Adrenal gland (tissue), 5 donors: ENCODE data around the gene KIF16B.

Experiments used
- CTCF ChIP-seq, 6 experiments: fragments of 450-650 bp in 4 of 6; fragments of 200-600 bp in 2 of 6; sonication (generic) in 1 of 6; IDR thresholded peaks; 1 replicate in 5 of 6; 2 replicates in 1 of 6; pipeline versions ENCODE4 v1.5.1 to v1.8.0; 2016 to 2021; ENCODE audit warnings: antibody characterized with exemption in 6 of 6, mild to moderate bottlenecking in 2 of 6, moderate library complexity in 1 of 6
- POLR2A ChIP-seq, 2 donors: fragments of 450-650 bp; IDR thresholded peaks; one replicate each; pipeline ENCODE4 v1.6.1; 2017; ENCODE audit warnings: antibody characterized with exemption in 2 of 2, mild to moderate bottlenecking in 2 of 2, moderate library complexity in 1 of 2
- donor health status: DM: no; HTN: no; CAD: no.

- TF ChIP-seq CTCF (IDR thresholded peaks at IDR 0.05) (no peak), POLR2A (IDR thresholded peaks at IDR 0.05) (no peak)
These were observed 336.5 kb downstream of the KIF16B start for GRCh38 chr20:16236589-16237241.
